MG63 (cell line): ENCODE data around the gene WDR76. TPM values are rescaled to one million over a fixed set of nuclear protein-coding genes. Genes with fewer than 3 reads are reported as not detected.
A peak's percentile ranks its signal among the peaks of the same experiment; 100 is the strongest.

ENCODE experiments used
- DNase-seq: peaks from one replicate; pipeline ENCODE4 v3.0.0-alpha.2; 2020
- H3K27me3 ChIP-seq: fragments of 250-450 bp; sonication (Bioruptor Pico); 2 replicates; pipeline ENCODE4 v1.5.1; 2020; ENCODE audit warnings: mild to moderate bottlenecking, moderate library complexity
- H3K36me3 ChIP-seq: fragments of 250-450 bp; sonication (Bioruptor Pico); 2 replicates; pipeline ENCODE4 v1.5.1; 2020; ENCODE audit warnings: mild to moderate bottlenecking, moderate library complexity
- H3K4me3 ChIP-seq: fragments of 250-450 bp; sonication (Bioruptor Pico); 2 replicates; pipeline ENCODE4 v1.5.1; 2020; ENCODE audit warnings: mild to moderate bottlenecking, moderate library complexity
- H3K9me3 ChIP-seq: fragments of 250-450 bp; sonication (Bioruptor Pico); 2 replicates; pipeline ENCODE4 v1.5.1; 2020; ENCODE audit warnings: mild to moderate bottlenecking, moderate library complexity
- total RNA-seq: library from RNA; depleted of rRNA; stranded (reverse); fragments of >200 nt; shearing (Covaris generic); gene quantifications from 2 replicates; pipeline ENCODE4 v1.2.3, GENCODE V29; 2014; ENCODE audit warnings: low replicate concordance

WDR76 gene
- total RNA-seq, 1 experiment from 2014 or later: 49.9 TPM

- H3K9me3 ChIP-seq: no peaks in the 10 kb centered on the region
- H3K4me3 ChIP-seq: no peak overlapping the region
- no peak for DNase-seq
- H3K27me3 ChIP-seq: no peaks in the 10 kb centered on the region
- peaks cover 14% of the 10 kb centered on the region; the same call in 1 of the 2 replicates for H3K36me3 ChIP-seq
These were observed 61.1 kb downstream of the WDR76 start for GRCh38 chr15:43887901-43888300.

- Histone ChIP-seq H3K4me3 (no peak overlapping the region), H3K9me3 (no peaks in the 10 kb centered on the region), H3K36me3 (peaks cover 5% of the 10 kb centered on the region; the same call in 1 of the 2 replicates), H3K27me3 (no peaks in the 10 kb centered on the region)
- DNase-seq: no peak
These were observed 62.2 kb downstream of the WDR76 start for GRCh38 chr15:43889042-43889441.

DNA sequence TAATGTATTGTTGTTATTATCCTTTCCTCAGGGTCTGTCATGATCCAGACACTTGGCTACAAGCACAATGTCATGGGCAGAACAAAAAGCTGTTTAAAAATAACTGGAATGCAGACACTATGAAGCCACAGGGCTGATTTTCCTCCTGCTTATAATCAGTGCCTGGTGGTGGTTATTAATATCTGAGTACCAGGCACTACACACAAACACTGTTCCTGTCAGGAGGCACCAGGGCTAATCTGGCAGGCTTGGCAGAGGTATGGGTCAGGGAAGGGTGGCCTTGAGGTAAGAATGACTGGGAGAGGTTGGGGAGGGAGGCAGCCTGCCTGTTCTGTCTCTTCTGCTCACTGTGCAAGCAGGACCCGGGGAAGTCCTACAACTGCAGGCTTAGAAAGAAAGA lies 67.2 kb downstream of the WDR76 start:
- no peaks in the 10 kb centered on the region for H3K27me3 ChIP-seq
- no peaks in the 10 kb centered on the region for H3K9me3 ChIP-seq
- H3K36me3 ChIP-seq: no peaks in the 10 kb centered on the region
- H3K4me3 ChIP-seq: no peak overlapping the region
- DNase-seq: no peak

GRCh38 chr15:43895586-43895985 lies 68.8 kb downstream of the WDR76 start:
- Histone ChIP-seq H3K36me3 (no peaks in the 10 kb centered on the region), H3K27me3 (no peaks in the 10 kb centered on the region), H3K9me3 (no peaks in the 10 kb centered on the region), H3K4me3 (no peak overlapping the region)
- no peak for DNase-seq

GRCh38 chr15:43896543-43896942 lies 69.7 kb downstream of the WDR76 start:
- no peaks in the 10 kb centered on the region for H3K9me3 ChIP-seq
- no peak for DNase-seq
- H3K36me3 ChIP-seq: no peaks in the 10 kb centered on the region
- H3K27me3 ChIP-seq: no peaks in the 10 kb centered on the region
- no peak overlapping the region for H3K4me3 ChIP-seq

- no peaks in the 10 kb centered on the region for H3K27me3 ChIP-seq
- no peaks in the 10 kb centered on the region for H3K36me3 ChIP-seq
- no peaks in the 10 kb centered on the region for H3K9me3 ChIP-seq
- H3K4me3 ChIP-seq: no peak overlapping the region
- no peak for DNase-seq
These were observed 72.1 kb downstream of the WDR76 start for GRCh38 chr15:43898891-43899290.

- Histone ChIP-seq H3K27me3 (no peaks in the 10 kb centered on the region), H3K9me3 (no peaks in the 10 kb centered on the region), H3K36me3 (no peaks in the 10 kb centered on the region), H3K4me3 (no peak overlapping the region)
- no peak for DNase-seq
These were observed 73.1 kb downstream of the WDR76 start for GRCh38 chr15:43899928-43900327.

DNA sequence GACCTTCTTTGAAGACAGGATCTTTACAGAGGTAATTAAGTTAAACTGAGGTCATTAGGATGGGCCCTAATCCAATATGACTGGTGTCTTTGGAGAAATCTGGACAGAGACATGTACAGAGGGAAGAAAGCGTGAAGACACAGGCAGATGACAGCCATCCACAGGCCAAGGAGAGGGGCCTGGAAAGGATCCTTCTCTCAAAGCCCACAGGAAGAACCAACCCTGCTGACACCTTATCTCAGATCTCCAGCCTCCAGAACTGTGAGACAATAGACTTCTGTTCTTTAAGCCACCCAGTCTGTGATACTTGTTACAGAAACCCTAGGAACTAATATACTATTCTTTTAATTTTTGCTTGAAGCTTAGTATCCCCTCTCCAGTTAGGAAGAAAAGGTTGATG lies 74.2 kb downstream of the WDR76 start:
- DNase-seq: no peak
- peaks cover 2% of the 10 kb centered on the region; the same call in 1 of the 2 replicates for H3K36me3 ChIP-seq

DNA sequence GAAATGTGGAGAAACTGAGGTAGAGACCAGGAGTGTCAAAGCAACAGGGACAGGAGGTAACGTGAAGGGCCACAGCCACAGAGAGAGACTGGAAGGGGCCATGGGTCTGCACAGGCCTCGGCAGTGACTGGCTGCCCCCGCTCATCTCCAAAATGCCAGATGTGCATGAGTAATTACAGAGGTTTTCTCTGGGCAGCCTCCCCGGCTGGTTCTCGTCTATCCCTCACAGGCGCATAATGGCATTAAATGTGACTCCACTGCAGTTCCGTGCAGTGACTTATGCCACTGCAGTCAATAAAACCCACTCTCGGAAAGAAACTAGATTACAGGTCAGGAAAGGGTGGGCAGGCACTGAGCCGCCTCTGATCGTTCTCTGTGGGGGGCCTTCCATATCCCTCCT lies 74.7 kb downstream of the WDR76 start:
- Histone ChIP-seq H3K4me3 (no peak overlapping the region), H3K9me3 (no peaks in the 10 kb centered on the region), H3K27me3 (no peaks in the 10 kb centered on the region), H3K36me3 (peaks cover 2% of the 10 kb centered on the region; the same call in 1 of the 2 replicates)
- no peak for DNase-seq

More for the DNA sequence above, 74.2 kb downstream of the WDR76 start:
- no peaks in the 10 kb centered on the region for H3K27me3 ChIP-seq
- H3K4me3 ChIP-seq: no peak overlapping the region
- H3K9me3 ChIP-seq: no peaks in the 10 kb centered on the region

GRCh38 chr15:43903864-43904290 lies 77.1 kb downstream of the WDR76 start:
- peak; percentile 41 for DNase-seq
- Histone ChIP-seq H3K36me3 (peaks cover 2% of the 10 kb centered on the region; the same call in 1 of the 2 replicates), H3K4me3 (no peak overlapping the region), H3K9me3 (no peaks in the 10 kb centered on the region), H3K27me3 (no peaks in the 10 kb centered on the region)

DNA sequence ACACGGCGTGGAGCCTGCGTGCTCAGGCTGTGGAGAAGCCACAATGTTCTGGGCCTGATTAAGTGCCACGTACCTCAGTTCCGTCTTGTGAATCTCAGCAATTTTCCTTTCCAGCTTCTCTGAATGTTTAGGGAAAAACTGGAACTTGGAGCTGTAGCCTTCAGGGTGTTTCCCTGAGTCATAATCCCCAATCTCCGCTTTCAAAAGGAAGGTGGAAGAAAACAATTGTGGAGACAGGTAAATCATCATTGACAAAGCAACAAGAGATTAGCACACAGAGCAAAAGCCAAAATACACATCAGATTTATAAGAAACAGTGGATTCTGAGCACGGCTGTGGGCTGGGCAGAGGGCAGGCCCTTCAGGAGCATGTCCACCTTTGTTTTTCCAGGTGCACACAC lies 79.0 kb downstream of the WDR76 start:
- no peaks in the 10 kb centered on the region for H3K27me3 ChIP-seq
- H3K36me3 ChIP-seq: peaks cover 2% of the 10 kb centered on the region; the same call in 1 of the 2 replicates
- no peak overlapping the region for H3K4me3 ChIP-seq
- no peaks in the 10 kb centered on the region for H3K9me3 ChIP-seq
- no peak for DNase-seq

- no peak for DNase-seq
- H3K4me3 ChIP-seq: no peak overlapping the region
- H3K27me3 ChIP-seq: no peaks in the 10 kb centered on the region
- no peaks in the 10 kb centered on the region for H3K9me3 ChIP-seq
- H3K36me3 ChIP-seq: peaks cover 2% of the 10 kb centered on the region; the same call in 1 of the 2 replicates
These were observed 81.8 kb downstream of the WDR76 start for GRCh38 chr15:43908516-43909050.

DNA sequence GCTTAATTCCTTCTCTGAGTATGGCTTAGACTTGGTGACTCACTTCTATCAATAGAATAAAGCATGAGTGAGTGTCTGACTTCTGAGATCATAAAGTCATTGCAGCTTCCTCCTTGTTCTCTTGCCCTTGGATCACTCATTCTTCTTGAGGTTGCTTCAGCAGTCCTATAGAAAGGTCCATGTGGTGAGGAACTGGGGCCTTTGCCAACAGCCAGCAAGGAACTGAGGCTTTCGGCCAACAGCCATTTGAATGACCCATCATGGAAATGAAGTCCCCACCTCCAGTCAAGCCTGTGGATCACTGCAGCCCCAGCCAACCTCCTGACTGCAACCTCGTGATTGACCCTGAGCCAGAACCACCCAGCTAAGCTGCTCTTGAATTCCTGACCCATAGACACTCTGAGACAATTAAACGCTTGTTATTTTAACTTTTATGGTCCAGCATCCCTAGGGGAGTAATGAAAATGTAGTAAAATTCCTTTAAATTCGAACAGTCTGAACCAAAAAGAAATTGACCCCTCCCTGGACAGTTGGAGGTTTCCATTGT lies 84.5 kb downstream of the WDR76 start:
- peak; percentile 98 for DNase-seq
- Histone ChIP-seq H3K9me3 (no peaks in the 10 kb centered on the region), H3K4me3 (no peak overlapping the region), H3K36me3 (no peaks in the 10 kb centered on the region), H3K27me3 (no peaks in the 10 kb centered on the region)

DNA sequence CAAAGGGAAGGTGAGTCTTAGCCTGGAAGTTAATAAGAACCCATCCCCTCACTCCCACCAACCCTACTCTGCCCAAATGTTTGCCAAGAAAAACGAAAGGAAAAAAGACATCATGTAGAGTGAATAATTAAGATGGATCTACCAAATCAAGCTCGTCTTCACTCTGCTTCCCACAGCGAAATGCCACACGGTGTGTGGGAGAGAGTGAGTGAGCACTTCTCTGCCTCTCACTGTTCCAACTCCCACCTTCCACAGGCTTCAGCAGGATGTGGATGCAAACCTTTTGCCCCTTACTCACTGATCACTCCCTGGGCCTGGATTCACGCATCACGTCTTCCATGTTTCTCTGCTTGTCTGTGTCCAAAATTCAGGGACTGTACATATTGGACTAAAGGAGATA lies 85.4 kb downstream of the WDR76 start:
- no peaks in the 10 kb centered on the region for H3K36me3 ChIP-seq
- no peak overlapping the region for H3K4me3 ChIP-seq
- no peaks in the 10 kb centered on the region for H3K27me3 ChIP-seq
- DNase-seq: no peak
- H3K9me3 ChIP-seq: no peaks in the 10 kb centered on the region

DNA sequence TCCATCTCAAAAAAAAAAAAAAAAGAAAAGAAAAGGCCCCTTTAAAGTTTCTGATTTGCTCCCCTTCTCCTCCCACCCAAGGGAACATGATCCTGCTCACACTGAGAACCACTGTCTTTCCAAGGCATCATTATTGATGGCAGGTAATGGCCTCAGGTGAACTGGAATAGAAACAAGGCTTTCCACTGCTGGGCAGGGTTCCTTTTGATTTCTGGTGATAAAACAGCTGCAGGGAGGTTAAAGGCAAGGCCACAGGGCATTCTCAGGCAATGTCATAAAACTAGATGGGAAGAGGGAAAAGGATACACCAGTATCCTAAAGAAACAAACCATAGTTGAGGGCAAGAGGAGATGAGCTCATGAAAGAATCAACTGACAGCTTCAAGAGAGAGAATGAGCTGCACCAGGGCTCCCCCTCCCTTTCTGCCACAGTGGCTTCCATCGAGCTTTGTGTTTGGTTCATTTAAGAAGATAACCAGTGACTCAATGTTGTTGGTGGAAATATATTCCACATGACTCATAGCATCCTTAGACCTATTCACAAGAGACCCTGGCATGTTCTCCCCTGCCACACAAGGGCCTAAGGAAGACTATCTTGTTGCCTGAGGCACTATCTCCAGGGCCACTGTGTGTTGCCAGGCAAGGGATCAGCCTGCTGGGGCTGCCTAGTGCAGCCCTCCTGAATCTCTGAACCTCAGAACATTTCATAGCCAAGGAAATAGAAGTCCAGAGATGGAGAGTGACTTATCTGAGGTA lies 86.4 kb downstream of the WDR76 start:
- Histone ChIP-seq H3K36me3 (no peaks in the 10 kb centered on the region), H3K27me3 (no peaks in the 10 kb centered on the region), H3K9me3 (no peaks in the 10 kb centered on the region), H3K4me3 (no peak overlapping the region)
- DNase-seq: peak; percentile 94

DNA sequence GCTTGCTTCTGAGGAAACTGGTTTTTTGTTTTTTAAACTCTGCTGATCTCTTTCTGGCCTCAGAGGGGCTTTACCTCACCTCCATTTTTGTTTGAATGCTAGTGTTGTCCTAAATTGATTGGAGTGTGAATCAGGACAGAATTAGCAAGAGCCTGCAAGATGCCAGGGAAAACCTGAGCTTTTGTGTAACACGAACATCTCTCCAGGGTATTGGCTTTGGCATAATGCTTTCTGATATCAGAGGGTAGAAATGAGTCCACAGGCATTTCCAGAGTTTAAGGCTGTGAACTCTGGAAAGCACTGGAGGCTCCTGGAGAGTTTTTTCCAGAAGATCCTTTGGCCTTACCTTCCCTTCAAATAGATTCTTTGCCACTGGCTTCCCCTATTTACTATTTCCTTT lies 87.1 kb downstream of the WDR76 start:
- no peak for DNase-seq
- Histone ChIP-seq H3K4me3 (no peak overlapping the region), H3K9me3 (no peaks in the 10 kb centered on the region)

DNA sequence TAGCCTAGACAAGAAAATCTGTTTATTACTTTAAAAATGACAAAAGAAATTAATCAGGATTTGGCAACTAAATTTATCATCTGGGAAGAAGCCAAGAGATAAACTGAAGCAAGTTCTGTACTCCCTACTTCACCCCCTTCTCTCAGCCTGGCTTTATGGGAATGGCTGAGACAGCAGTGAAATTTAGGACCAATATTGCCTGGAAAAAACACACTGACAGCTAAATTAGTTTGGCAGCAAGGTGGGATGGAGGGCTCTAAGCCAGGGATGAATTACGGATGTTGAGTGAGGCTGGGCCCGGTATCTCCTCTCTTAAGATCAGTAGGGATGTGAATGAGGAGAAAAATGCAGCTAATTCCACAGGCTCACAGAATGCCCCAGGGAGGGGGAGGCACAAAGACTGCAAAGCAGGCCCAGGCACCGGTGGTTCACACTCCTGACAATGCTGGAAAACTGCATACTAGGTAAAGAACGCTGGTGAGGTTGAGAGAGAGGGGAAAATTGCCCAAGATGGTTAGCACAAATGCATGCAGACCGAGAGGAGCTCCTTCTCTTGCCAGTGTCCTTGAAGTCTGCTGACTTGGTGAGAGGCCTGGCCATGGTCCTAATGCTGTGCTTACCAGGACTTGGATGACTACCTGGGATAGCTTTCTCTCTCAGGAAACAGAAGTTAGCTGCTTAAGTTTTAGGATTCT lies 89.0 kb downstream of the WDR76 start:
- Histone ChIP-seq H3K27me3 (no peaks in the 10 kb centered on the region), H3K36me3 (no peaks in the 10 kb centered on the region; the same call in 1 of the 2 replicates), H3K4me3 (no peak overlapping the region), H3K9me3 (no peaks in the 10 kb centered on the region)
- DNase-seq: no peak

More for the DNA sequence above, 87.1 kb downstream of the WDR76 start:
- Histone ChIP-seq H3K27me3 (no peaks in the 10 kb centered on the region), H3K36me3 (no peaks in the 10 kb centered on the region)
